DOHH2 (cell line): ENCODE results near the gene DIP2C.
A peak's percentile ranks its signal among the peaks of the same experiment; 100 is the strongest.

Experiments
- H3F3A ChIP-seq: fragments of 200-600 bp; sonication (generic), shearing (Covaris generic); 2 replicates; pipeline ENCODE4 v1.6.0; 2016; ENCODE audit warnings: antibody characterized with exemption, mild to moderate bottlenecking; ENCODE audit not compliant: control insufficient read depth, insufficient read depth
- H3K27ac ChIP-seq: fragments of 200-600 bp; sonication (generic); 2 replicates; pipeline ENCODE4 v1.5.1; 2014; ENCODE audit warnings: low read depth, mild to moderate bottlenecking, low read length, moderate library complexity
- H3K27me3 ChIP-seq: fragments of 200-600 bp; sonication (generic); 2 replicates; pipeline ENCODE4 v1.6.1; 2014; ENCODE audit warnings: mild to moderate bottlenecking, low read length, mixed read lengths; ENCODE audit not compliant: control insufficient read depth
- H3K36me3 ChIP-seq: fragments of 200-600 bp; sonication (generic); 2 replicates; pipeline ENCODE4 v1.6.1; 2014; ENCODE audit warnings: mild to moderate bottlenecking, low read length, moderate library complexity, mixed read lengths; ENCODE audit not compliant: control insufficient read depth
- H3K4me1 ChIP-seq: fragments of 200-600 bp; sonication (generic); 2 replicates; pipeline ENCODE4 v1.6.1; 2014; ENCODE audit warnings: mild to moderate bottlenecking, low read length, mixed read lengths; ENCODE audit not compliant: control insufficient read depth
- H3K4me2 ChIP-seq: fragments of 200-600 bp; sonication (generic); 2 replicates; pipeline ENCODE4 v1.6.0; 2014; ENCODE audit warnings: mild to moderate bottlenecking, low read length, moderate library complexity
- H3K4me3 ChIP-seq: fragments of 200-600 bp; sonication (generic); 2 replicates; pipeline ENCODE4 v1.5.1; 2014; ENCODE audit warnings: mild to moderate bottlenecking, low read length, mixed read lengths
- H3K79me2 ChIP-seq: fragments of 200-600 bp; sonication (generic); 2 replicates; pipeline ENCODE4 v1.6.1; 2014; ENCODE audit warnings: mild to moderate bottlenecking, low read length, mixed read lengths; ENCODE audit not compliant: control insufficient read depth
- H3K9me2 ChIP-seq: fragments of 200-600 bp; sonication (generic); replicated peaks from 2 replicates; pipeline ENCODE4 v1.6.1; 2014; ENCODE audit warnings: mild to moderate bottlenecking, low read length, mixed read lengths; ENCODE audit not compliant: control insufficient read depth
- H3K9me3 ChIP-seq: fragments of 200-600 bp; sonication (generic); 2 replicates; pipeline ENCODE4 v1.6.1; 2014; ENCODE audit warnings: antibody characterized with exemption, low read length, mixed read lengths; ENCODE audit not compliant: control insufficient read depth, insufficient read depth
- H4K20me1 ChIP-seq: fragments of 200-600 bp; sonication (generic); 2 replicates; pipeline ENCODE4 v1.6.0; 2014; ENCODE audit warnings: low read depth, mild to moderate bottlenecking, antibody characterized with exemption, low read length, moderate library complexity; ENCODE audit not compliant: control insufficient read depth, insufficient read depth
- CTCF ChIP-seq: fragments of 200-600 bp; sonication (generic); IDR thresholded peaks from one replicate; pipeline ENCODE4 v1.5.1; 2014; ENCODE audit warnings: antibody characterized with exemption, mild to moderate bottlenecking, low read depth, low read length; ENCODE audit not compliant: poor library complexity, severe bottlenecking
- EZH2phosphoT487 ChIP-seq: fragments of 200-600 bp; sonication (generic); IDR thresholded peaks from 2 replicates; pipeline ENCODE4 v1.6.1; 2017; ENCODE audit warnings: borderline replicate concordance, mild to moderate bottlenecking, antibody characterized with exemption, low read length, moderate library complexity, mixed read lengths

Gene DIP2C

DNA sequence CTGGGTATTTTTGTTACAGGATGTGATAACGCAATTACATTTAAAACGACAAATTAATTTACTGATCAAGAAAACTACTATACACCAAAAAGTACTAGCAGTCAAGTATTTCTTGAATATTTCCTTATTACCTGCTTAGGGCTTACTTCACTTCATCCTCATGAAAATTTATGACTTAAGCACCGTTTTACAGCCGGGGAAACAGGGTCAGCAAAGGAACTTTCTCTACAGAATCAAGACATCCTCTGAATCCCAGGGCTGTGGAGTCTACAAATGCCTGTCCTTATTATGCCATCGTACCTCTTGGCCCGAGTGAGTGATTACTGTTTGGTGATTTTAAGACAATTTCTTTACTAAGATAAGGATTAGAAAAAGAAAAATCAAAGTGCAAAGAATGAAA, 305.9 kb downstream of the DIP2C start:
- Histone ChIP-seq H3K9me3 (no peaks in the 10 kb centered on the region), H3K79me2 (no peaks in the 10 kb centered on the region), H3K9me2 (no peaks in the 10 kb centered on the region), H3K27ac (peak overlapping the region; percentile 4; the same call in 1 of the 2 replicates), H3K4me3 (peak overlapping the region; percentile 3; the same call in 1 of the 2 replicates), H3F3A (peaks cover 1% of the 10 kb centered on the region; the same call in 1 of the 2 replicates), H3K36me3 (peaks cover 72% of the 10 kb centered on the region), H4K20me1 (no peaks in the 10 kb centered on the region), H3K27me3 (no peaks in the 10 kb centered on the region), H3K4me1 (peaks cover 24% of the 10 kb centered on the region), H3K4me2 (peak overlapping the region; percentile 20)
- TF ChIP-seq EZH2phosphoT487 (no peak), CTCF (no peak)

DNA sequence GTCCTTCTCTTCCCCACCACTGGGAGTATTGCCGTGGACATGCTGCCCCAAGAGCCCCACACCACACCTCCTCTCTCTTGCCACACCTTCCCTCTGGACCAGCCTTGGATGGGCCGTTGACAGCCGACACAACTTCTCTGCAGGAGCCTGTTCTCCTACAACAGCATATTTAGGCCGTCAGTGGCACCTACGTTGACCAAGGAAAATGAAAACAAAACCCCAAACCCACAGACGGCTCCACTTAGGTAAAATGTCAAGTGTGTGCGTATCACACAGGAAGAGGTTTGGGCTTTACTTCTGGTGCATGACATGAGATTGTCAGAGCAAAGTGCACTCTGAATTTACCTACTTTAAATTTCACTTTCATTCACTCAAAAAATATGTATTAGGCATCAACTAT, 307.7 kb downstream of the DIP2C start:
- no peak overlapping the region for H3K4me2 ChIP-seq
- H3K9me3 ChIP-seq, result no peaks in the 10 kb centered on the region
- no peaks in the 10 kb centered on the region for H3K27me3 ChIP-seq
- no peak overlapping the region for H3K27ac ChIP-seq
- H3K9me2 ChIP-seq, result no peaks in the 10 kb centered on the region
- no peaks in the 10 kb centered on the region for H4K20me1 ChIP-seq
- peaks cover 13% of the 10 kb centered on the region for H3K4me1 ChIP-seq
- TF ChIP-seq EZH2phosphoT487 (no peak), CTCF (no peak)
- H3F3A ChIP-seq, result peaks cover 8% of the 10 kb centered on the region; the same call in 1 of the 2 replicates
- H3K36me3 ChIP-seq, result peaks cover 70% of the 10 kb centered on the region
- no peak overlapping the region for H3K4me3 ChIP-seq
- H3K79me2 ChIP-seq, result no peaks in the 10 kb centered on the region

- Histone ChIP-seq H3K4me2 (no peak overlapping the region), H3K36me3 (peaks cover 66% of the 10 kb centered on the region), H3K79me2 (no peaks in the 10 kb centered on the region), H3K4me3 (no peak overlapping the region), H4K20me1 (no peaks in the 10 kb centered on the region), H3K27me3 (no peaks in the 10 kb centered on the region), H3K27ac (no peak overlapping the region), H3K9me2 (no peaks in the 10 kb centered on the region), H3F3A (peaks cover 8% of the 10 kb centered on the region; the same call in 1 of the 2 replicates), H3K9me3 (no peaks in the 10 kb centered on the region), H3K4me1 (peaks cover 13% of the 10 kb centered on the region)
- no peak for TF ChIP-seq CTCF
- no peak for TF ChIP-seq EZH2phosphoT487
These were observed 308.1 kb downstream of the DIP2C start for GRCh38 chr10:381346-381745.
